ENCODE results near the gene PIGZ. TPM values are rescaled to one million over a fixed set of nuclear protein-coding genes. Genes with fewer than 3 reads are reported as not detected.

PIGZ gene
- total and polyA plus RNA-seq, 9 of the 15 experiments (the other 6 are each of a cell fraction or from before 2014, with no cell fraction given) = 0.15 to 1.8 (median 0.76) TPM

- TF ChIP-seq MLX (CRISPR knock-in tag; conservative IDR thresholded peaks at IDR 0.05) (no peak), POLR2A (conservative IDR thresholded peaks at IDR 0.05) (no peak)
Observed at GRCh38 chr3:196941729-196942225, 26.9 kb downstream of the PIGZ start (continued).

GRCh38 chr3:196938576-196938975 lies 30.1 kb downstream of the PIGZ start:
- H3K79me2 ChIP-seq (ENCODE audit: control insufficient read depth, insufficient read depth, low read length) = peaks cover 62% of the 10 kb centered on the region
- intact Hi-C loops (cut with micrococcal nuclease) = no loop called here
- no TSS peak for BruUV-seq (replicated peaks)
- DNase-seq (ENCODE audit: extremely low read depth in 1 of 4, low spot score in 3 of 4) (no peak), ATAC-seq (no peak), FAIRE-seq (no peak)
- CTCF ChIA-PET (ENCODE audit: low intra/inter-chr PET ratio) = interaction anchor here (0.5 kb wide), 1 partner anchor 531 kb away, joined by 3 read pairs; no protein-coding TSS in a partner anchor
- no peaks in the 10 kb centered on the region for H3K27me3 ChIP-seq (ENCODE audit: control insufficient read depth in 2 of 2, insufficient read depth in 2 of 2, low read length in 2 of 2)
- no peaks in the 10 kb centered on the region for H3K9me3 ChIP-seq (replicated peaks; ENCODE audit: control insufficient read depth, insufficient read depth, low read depth, low read length)
- POLR2A ChIA-PET = interaction anchor here (0.6 kb wide), 1 partner anchor 410 kb away, joined by 4 read pairs; no protein-coding TSS in a partner anchor
- 0 out of 2 replicates have a peak, but pooled peaks have one; percentile 8 for TF ChIP-seq RBFOX2 (IDR thresholded peaks at IDR 0.05; ENCODE audit: low read depth, low read length)
- TF ChIP-seq CC2D1A (IDR thresholded peaks at IDR 0.05) = no peak
- H3K36me3 ChIP-seq (ENCODE audit: control insufficient read depth, insufficient read depth, low read length) = peaks cover 77% of the 10 kb centered on the region
- no peak overlapping the region for H3K27ac ChIP-seq (ENCODE audit: extremely low read depth, low read depth, low read length)
- no peak overlapping the region for H3K9ac ChIP-seq (ENCODE audit: insufficient read depth in 1 of 2, low read depth in 2 of 2, low read length in 2 of 2)
- no peaks in the 10 kb centered on the region for H3K9me1 ChIP-seq (ENCODE audit: control insufficient read depth, insufficient read depth, low read length)
- WGBS (ENCODE audit: insufficient coverage, low coverage, missing lambda C conversion rate) = 98% methylated on average over 5 of the region's 5 CpGs
- no peak overlapping the region for H3K4me2 ChIP-seq (ENCODE audit: insufficient read depth, low read length)
- H3K4me1 ChIP-seq (replicated peaks in 1 of 2; ENCODE audit: control insufficient read depth in 2 of 2, insufficient read depth in 2 of 2, low read length in 2 of 2) = peaks cover 5 to 9% of the 10 kb centered on the region in 2 experiments; a peak in 4 of 5 replicates
- no peaks in the 10 kb centered on the region for H4K20me1 ChIP-seq (replicated peaks; ENCODE audit: control insufficient read depth, insufficient read depth, low read length)
- in situ Hi-C loops (cut with MboI) = no loop called here
- H3K4me3 ChIP-seq = no peak overlapping the region
- no peak overlapping the region for H2AFZ ChIP-seq (ENCODE audit: low read depth, low read length)
